Measurements from ENCODE around the gene REC114.
A peak's percentile ranks its signal among the peaks of the same experiment; 100 is the strongest.
"Not testable (repeated sequence)": the region's sequence is repeated elsewhere in the genome, so short reads cannot be mapped to it uniquely, and the experiment has no call there.

REC114 gene

GRCh38 chr15:73570355-73571032 is 127.5 kb downstream of the REC114 start:
- peaks cover 29% of the 10 kb centered on the region for H3K4me1 Mint-ChIP-seq
- peaks cover 58% of the 10 kb centered on the region for H3K36me3 Mint-ChIP-seq (ENCODE audit: low read depth)
- no peaks in the 10 kb centered on the region for H3K27me3 Mint-ChIP-seq (ENCODE audit: low read depth)
- H3K4me3 Mint-ChIP-seq, result no peak overlapping the region
- H3K27ac Mint-ChIP-seq, result peak overlapping the region in 2 of 3 experiments; percentile 1 to 70
- TF ChIP-seq CTCF (IDR thresholded peaks at IDR 0.05; ENCODE audit: unreplicated experiment in 3 of 3), result no peak
- H3K9me3 Mint-ChIP-seq, result no peaks in the 10 kb centered on the region

GRCh38 chr15:73571346-73571745 is 128.4 kb downstream of the REC114 start:
- TF ChIP-seq CTCF (IDR thresholded peaks at IDR 0.05; ENCODE audit: unreplicated experiment in 3 of 3), result no peak
- Mint-ChIP-seq H3K36me3 (ENCODE audit: low read depth) (peaks cover 66% of the 10 kb centered on the region), H3K27me3 (ENCODE audit: low read depth) (no peaks in the 10 kb centered on the region), H3K4me1 (peaks cover 23% of the 10 kb centered on the region), H3K4me3 (no peak overlapping the region), H3K27ac (peak overlapping the region in 2 of 3 experiments; percentile 43 to 62), H3K9me3 (no peaks in the 10 kb centered on the region)

GRCh38 chr15:73572296-73572695 is 129.3 kb downstream of the REC114 start:
- no peaks in the 10 kb centered on the region for H3K9me3 Mint-ChIP-seq
- H3K4me1 Mint-ChIP-seq, result peaks cover 22% of the 10 kb centered on the region
- no peak overlapping the region for H3K4me3 Mint-ChIP-seq
- no peak overlapping the region for H3K27ac Mint-ChIP-seq
- TF ChIP-seq CTCF (IDR thresholded peaks at IDR 0.05; ENCODE audit: unreplicated experiment in 3 of 3), result no peak
- H3K27me3 Mint-ChIP-seq (ENCODE audit: low read depth), result no peaks in the 10 kb centered on the region
- H3K36me3 Mint-ChIP-seq (ENCODE audit: low read depth), result peaks cover 70% of the 10 kb centered on the region

GRCh38 chr15:73573037-73573436 is 130.1 kb downstream of the REC114 start:
- no peak for TF ChIP-seq CTCF (IDR thresholded peaks at IDR 0.05; ENCODE audit: unreplicated experiment in 3 of 3)
- no peaks in the 10 kb centered on the region for H3K27me3 Mint-ChIP-seq (ENCODE audit: low read depth)
- H3K9me3 Mint-ChIP-seq, result no peaks in the 10 kb centered on the region
- H3K36me3 Mint-ChIP-seq (ENCODE audit: low read depth), result peaks cover 71% of the 10 kb centered on the region
- H3K27ac Mint-ChIP-seq, result peak overlapping the region in 1 of 3 experiments; percentile 31
- no peak overlapping the region for H3K4me3 Mint-ChIP-seq
- H3K4me1 Mint-ChIP-seq, result peaks cover 18% of the 10 kb centered on the region

GRCh38 chr15:73573572-73573971 is 130.6 kb downstream of the REC114 start:
- Mint-ChIP-seq H3K9me3 (no peaks in the 10 kb centered on the region), H3K4me3 (no peak overlapping the region), H3K4me1 (peaks cover 18% of the 10 kb centered on the region), H3K36me3 (ENCODE audit: low read depth) (peaks cover 74% of the 10 kb centered on the region), H3K27me3 (ENCODE audit: low read depth) (no peaks in the 10 kb centered on the region), H3K27ac (peak overlapping the region in 2 of 3 experiments; percentile 27 to 31)
- TF ChIP-seq CTCF (IDR thresholded peaks at IDR 0.05; ENCODE audit: unreplicated experiment in 3 of 3), result no peak

- Mint-ChIP-seq H3K4me1 (peaks cover 12% of the 10 kb centered on the region), H3K27ac (no peak overlapping the region)
These were observed 132.8 kb downstream of the REC114 start for GRCh38 chr15:73575636-73576247.

GRCh38 chr15:73577593-73577992 is 134.6 kb downstream of the REC114 start:
- H3K9me3 Mint-ChIP-seq; H3K4me1 Mint-ChIP-seq; H3K27me3 Mint-ChIP-seq (ENCODE audit: low read depth); H3K27ac Mint-ChIP-seq; H3K4me3 Mint-ChIP-seq: not testable (repeated sequence)
- peaks cover 61% of the 10 kb centered on the region for H3K36me3 Mint-ChIP-seq (ENCODE audit: low read depth)

More at GRCh38 chr15:73575636-73576247, 132.8 kb downstream of the REC114 start:
- H3K27me3 Mint-ChIP-seq (ENCODE audit: low read depth), result no peaks in the 10 kb centered on the region
- H3K9me3 Mint-ChIP-seq, result no peaks in the 10 kb centered on the region
- peaks cover 62% of the 10 kb centered on the region for H3K36me3 Mint-ChIP-seq (ENCODE audit: low read depth)
- H3K4me3 Mint-ChIP-seq, result no peak overlapping the region
- TF ChIP-seq CTCF (IDR thresholded peaks at IDR 0.05; ENCODE audit: unreplicated experiment in 3 of 3), result no peak

All from nephron (organoid).